Cerebellar nuclear complex (tissue), 1 donor: Measurements from ENCODE around the gene PRSS36.

ENCODE experiments used
- DNase-seq, 2 experiments: peaks; one replicate each; lab custom pipeline; 2025; lab: John Stamatoyannopoulos, UW

PRSS36 gene

GRCh38 chr16:31127182-31127581, 22.7 kb downstream of the PRSS36 start:
- DNase-seq: no peak

GRCh38 chr16:31125844-31126243, 24.0 kb downstream of the PRSS36 start:
- no peak for DNase-seq

- DNase-seq: no peak
Observed at GRCh38 chr16:31120129-31120528, 29.7 kb downstream of the PRSS36 start.

GRCh38 chr16:31118223-31119155, 31.4 kb downstream of the PRSS36 start:
- DNase-seq: no peak

GRCh38 chr16:31117384-31118222, 32.3 kb downstream of the PRSS36 start, which contains the start of gene KAT8:
TSS of gene KAT8 (plus strand) at chr16:31117664. CDS start at chr16:31117682, 18 bp downstream.
- peak; percentile 90 to 95 for DNase-seq

- no peak for DNase-seq
Observed at GRCh38 chr16:31114468-31114867, 35.4 kb downstream of the PRSS36 start.

- no peak for DNase-seq
Observed at GRCh38 chr16:31113121-31114120, 36.4 kb downstream of the PRSS36 start.

- DNase-seq: no peak
Observed at GRCh38 chr16:31112711-31113110, 37.2 kb downstream of the PRSS36 start.

- no peak for DNase-seq
Observed at GRCh38 chr16:31111881-31112466, 37.9 kb downstream of the PRSS36 start.

GRCh38 chr16:31110106-31111034, 39.5 kb downstream of the PRSS36 start:
- no peak for DNase-seq

GRCh38 chr16:31109622-31110021, 40.2 kb downstream of the PRSS36 start:
- no peak for DNase-seq

GRCh38 chr16:31108794-31109558, 40.9 kb downstream of the PRSS36 start:
- DNase-seq: no peak

GRCh38 chr16:31108035-31108793, 41.7 kb downstream of the PRSS36 start, which contains the start of gene BCKDK:
TSS of gene BCKDK (plus strand) at chr16:31108386. CDS start at chr16:31109224, 838 bp downstream.
- DNase-seq: peak in 1 of 2 experiments; percentile 40

GRCh38 chr16:31107465-31107867, 42.4 kb downstream of the PRSS36 start:
- no peak for DNase-seq

GRCh38 chr16:31106509-31107464, 43.1 kb downstream of the PRSS36 start:
- no peak for DNase-seq

- DNase-seq: peak in 1 of 2 experiments; percentile 29
Observed at GRCh38 chr16:31105677-31106213, 44.1 kb downstream of the PRSS36 start.
